Measurements from ENCODE around the gene CDKAL1.

The CDKAL1 gene

DNA sequence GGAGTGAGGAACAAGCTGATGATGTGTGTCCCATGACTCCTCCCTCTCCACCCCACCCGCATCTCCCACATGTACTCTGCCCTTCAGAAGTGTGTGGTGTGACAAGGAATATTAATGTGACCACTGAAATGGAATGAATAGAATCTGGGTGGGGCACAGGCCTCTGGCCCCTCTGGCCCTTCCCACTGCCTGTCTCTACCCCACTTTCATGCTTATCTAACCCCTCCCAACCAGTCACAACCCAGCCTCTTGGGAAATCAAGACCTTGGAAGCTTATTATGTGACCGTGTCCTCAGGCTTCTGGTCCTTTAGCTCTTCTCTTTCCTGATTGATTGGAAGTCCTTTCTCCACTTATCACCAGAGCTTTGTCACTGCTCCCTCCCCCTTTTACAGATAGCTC lies 747.1 kb downstream of the CDKAL1 start:
- H3K9ac ChIP-seq (ENCODE audit: low read depth, low read length, poor library complexity, severe bottlenecking) = no peak overlapping the region
- no peaks in the 10 kb centered on the region for H3K36me3 ChIP-seq (ENCODE audit: insufficient read depth, low read length)
- H3K4me3 ChIP-seq (ENCODE audit: low read length, poor library complexity, severe bottlenecking) = no peak overlapping the region
- H3K4me1 ChIP-seq (ENCODE audit: insufficient read depth, low read length, poor library complexity, severe bottlenecking) = peaks cover 5% of the 10 kb centered on the region
- no peaks in the 10 kb centered on the region for H4K20me1 ChIP-seq (ENCODE audit: insufficient read depth, low read length, poor library complexity, severe bottlenecking)
- no peak overlapping the region for H3K4me2 ChIP-seq (ENCODE audit: low read depth, low read length, poor library complexity, severe bottlenecking)
- H3K79me2 ChIP-seq (ENCODE audit: insufficient read depth, low read length) = no peaks in the 10 kb centered on the region
- TF ChIP-seq, protein P1, sequence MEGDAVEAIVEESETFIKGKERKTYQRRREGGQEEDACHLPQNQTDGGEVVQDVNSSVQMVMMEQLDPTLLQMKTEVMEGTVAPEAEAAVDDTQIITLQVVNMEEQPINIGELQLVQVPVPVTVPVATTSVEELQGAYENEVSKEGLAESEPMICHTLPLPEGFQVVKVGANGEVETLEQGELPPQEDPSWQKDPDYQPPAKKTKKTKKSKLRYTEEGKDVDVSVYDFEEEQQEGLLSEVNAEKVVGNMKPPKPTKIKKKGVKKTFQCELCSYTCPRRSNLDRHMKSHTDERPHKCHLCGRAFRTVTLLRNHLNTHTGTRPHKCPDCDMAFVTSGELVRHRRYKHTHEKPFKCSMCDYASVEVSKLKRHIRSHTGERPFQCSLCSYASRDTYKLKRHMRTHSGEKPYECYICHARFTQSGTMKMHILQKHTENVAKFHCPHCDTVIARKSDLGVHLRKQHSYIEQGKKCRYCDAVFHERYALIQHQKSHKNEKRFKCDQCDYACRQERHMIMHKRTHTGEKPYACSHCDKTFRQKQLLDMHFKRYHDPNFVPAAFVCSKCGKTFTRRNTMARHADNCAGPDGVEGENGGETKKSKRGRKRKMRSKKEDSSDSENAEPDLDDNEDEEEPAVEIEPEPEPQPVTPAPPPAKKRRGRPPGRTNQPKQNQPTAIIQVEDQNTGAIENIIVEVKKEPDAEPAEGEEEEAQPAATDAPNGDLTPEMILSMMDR (conservative IDR thresholded peaks at IDR 0.05; ENCODE audit: low read length) = no peak
- no peak for TF ChIP-seq EZH2phosphoT487 (IDR thresholded peaks at IDR 0.05; ENCODE audit: borderline replicate concordance)
- H2AFZ ChIP-seq (ENCODE audit: low read length) = no peak overlapping the region
- H3F3A ChIP-seq (ENCODE audit: low read depth) = no peaks in the 10 kb centered on the region
- 0 out of 2 replicates have a peak, but pooled peaks cover 4% of the 10 kb centered on the region for H3K9me2 ChIP-seq (replicated peaks; ENCODE audit: low read depth, low read length)
- H3K9me3 ChIP-seq (ENCODE audit: insufficient read depth, low read depth, low read length) = no peaks in the 10 kb centered on the region
- no peaks in the 10 kb centered on the region for H3K27me3 ChIP-seq (ENCODE audit: insufficient read depth, low read length, poor library complexity, severe bottlenecking)
